Transverse colon (tissue), 4 donors: ENCODE data around the gene L3HYPDH. TPM values are rescaled to one million over a fixed set of nuclear protein-coding genes. Genes with fewer than 3 reads are reported as not detected.
A peak's percentile ranks its signal among the peaks of the same experiment; 100 is the strongest.

Experiments
- DNase-seq: peaks from one replicate; pipeline ENCODE4 v3.0.0-alpha.2; 2019
- H3K27ac ChIP-seq, 4 donors: fragments of 200-600 bp; sonication (generic); 2 replicates each; pipeline ENCODE4 v1.5.1; 2016 to 2018; ENCODE audit warnings: inconsistent platforms in 4 of 4
- H3K27me3 ChIP-seq: fragments of 200-600 bp; sonication (generic); 2 replicates; pipeline ENCODE4 v1.5.1; 2017; ENCODE audit warnings: inconsistent platforms
- H3K36me3 ChIP-seq, 4 donors: fragments of 200-600 bp; sonication (generic); 2 replicates each; pipeline ENCODE4 v1.5.1; 2017 to 2019; ENCODE audit warnings: inconsistent platforms in 4 of 4
- H3K4me1 ChIP-seq, 4 donors: fragments of 200-600 bp; sonication (generic); 2 replicates each; pipeline ENCODE4 v1.5.1; 2017 to 2020; ENCODE audit warnings: inconsistent platforms in 4 of 4
- H3K4me3 ChIP-seq, 4 donors: fragments of 200-600 bp; sonication (generic); 1 replicate in 1 of 4; 2 replicates in 3 of 4; pipeline versions ENCODE4 v1.5.1 to v1.6.1; 2017 to 2019; ENCODE audit warnings: inconsistent platforms in 4 of 4
- H3K9me3 ChIP-seq, 2 donors: fragments of 200-600 bp; sonication (generic); 2 replicates each; pipeline ENCODE4 v1.5.1; 2017 to 2019; ENCODE audit warnings: inconsistent platforms in 2 of 2
- EP300 ChIP-seq: sonication (generic); formaldehyde crosslinking; IDR thresholded peaks from one replicate; pipeline ENCODE4 v1.6.1; 2017; ENCODE audit warnings: antibody characterized with exemption, low read depth
- POLR2A ChIP-seq: fragments of 450-650 bp; IDR thresholded peaks from one replicate; pipeline ENCODE4 v1.6.1; 2016; ENCODE audit warnings: antibody characterized with exemption, mild to moderate bottlenecking, moderate library complexity
- POLR2AphosphoS5 ChIP-seq, 3 donors: sonication (generic); formaldehyde crosslinking; IDR thresholded peaks; one replicate each; pipeline ENCODE4 v1.6.1; 2016; ENCODE audit warnings: antibody characterized with exemption in 3 of 3
- WGBS, 2 donors: methylation state at CpG; one replicate each; pipeline ENCODE4 v1.1.5; 2018; ENCODE audit warnings: low coverage in 1 of 2; 5-methylcytosine and 5-hydroxymethylcytosine counted together
- in situ Hi-C, 4 donors: fragments of 200-750 bp; cut with MboI; loops; one replicate each; pipeline versions ENCODE4 v1.15.0 to v1.15.1; 2017; ENCODE audit warnings: low sequenced_read_pairs in 3 of 4, low pct_ligation_motif_present in 1 of 4, low pct_unique_long_range_greater_than_20kb in 1 of 4
- intact Hi-C: fragments of 100-400 bp; cut with DNase I; formaldehyde crosslinking; loops from one replicate; pipeline ENCODE4 v1.15.1; 2023; ENCODE audit warnings: low total_unique reads
- total RNA-seq, 4 donors: library from RNA; depleted of rRNA; stranded (reverse); fragments of >200 nt; gene quantifications; one replicate each; pipeline ENCODE4 v1.1.0, GENCODE V29; 2016
- TF ChIP-seq, protein P1 (sequence below), 5 experiments: fragments of 200-600 bp in 3 of 5; fragments of 450-650 bp in 2 of 5; sonication (generic) in 3 of 5; IDR thresholded peaks; 1 replicate in 2 of 5; 2 replicates in 3 of 5; pipeline ENCODE4 v1.5.1; 2016 to 2017; ENCODE audit warnings: antibody characterized with exemption in 5 of 5, inconsistent platforms in 3 of 5, mild to moderate bottlenecking in 2 of 5, moderate library complexity in 1 of 5

Gene L3HYPDH
- total RNA-seq, 4 donors from 2014 or later, result 16.1 to 125 (median 37.6) TPM

DNA sequence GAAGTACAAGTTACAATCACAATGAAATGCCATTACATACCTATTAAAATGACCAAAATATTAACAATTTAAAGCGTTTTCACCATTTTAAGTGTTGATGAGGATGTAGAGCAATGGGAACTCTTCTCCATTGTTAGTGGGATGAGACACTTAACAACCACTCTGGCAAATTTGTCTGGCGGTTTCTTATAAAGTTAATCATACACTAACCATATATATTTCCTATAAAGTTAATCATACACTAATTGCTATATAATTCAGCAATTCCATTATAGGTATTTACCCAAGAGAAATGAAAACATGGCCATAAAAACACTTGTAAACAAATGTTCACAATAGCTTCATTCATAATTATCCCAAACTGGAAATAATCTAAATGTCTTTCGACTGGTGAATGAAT, 36.0 kb upstream of the L3HYPDH start:
- Histone ChIP-seq H3K4me1 (no peaks in the 10 kb centered on the region), H3K36me3 (no peaks in the 10 kb centered on the region), H3K27ac (no peak overlapping the region), H3K9me3 (no peaks in the 10 kb centered on the region), H3K4me3 (no peak overlapping the region), H3K27me3 (no peaks in the 10 kb centered on the region)
- WGBS, 2 donors, result 53 to 64% methylated on average over 3 of the region's 3 CpGs
- no peak for TF ChIP-seq EP300
- TF ChIP-seq POLR2A, result no peak
- no peak for TF ChIP-seq POLR2AphosphoS5 (IDR thresholded peaks at IDR 0.05)
- TF ChIP-seq, protein P1, sequence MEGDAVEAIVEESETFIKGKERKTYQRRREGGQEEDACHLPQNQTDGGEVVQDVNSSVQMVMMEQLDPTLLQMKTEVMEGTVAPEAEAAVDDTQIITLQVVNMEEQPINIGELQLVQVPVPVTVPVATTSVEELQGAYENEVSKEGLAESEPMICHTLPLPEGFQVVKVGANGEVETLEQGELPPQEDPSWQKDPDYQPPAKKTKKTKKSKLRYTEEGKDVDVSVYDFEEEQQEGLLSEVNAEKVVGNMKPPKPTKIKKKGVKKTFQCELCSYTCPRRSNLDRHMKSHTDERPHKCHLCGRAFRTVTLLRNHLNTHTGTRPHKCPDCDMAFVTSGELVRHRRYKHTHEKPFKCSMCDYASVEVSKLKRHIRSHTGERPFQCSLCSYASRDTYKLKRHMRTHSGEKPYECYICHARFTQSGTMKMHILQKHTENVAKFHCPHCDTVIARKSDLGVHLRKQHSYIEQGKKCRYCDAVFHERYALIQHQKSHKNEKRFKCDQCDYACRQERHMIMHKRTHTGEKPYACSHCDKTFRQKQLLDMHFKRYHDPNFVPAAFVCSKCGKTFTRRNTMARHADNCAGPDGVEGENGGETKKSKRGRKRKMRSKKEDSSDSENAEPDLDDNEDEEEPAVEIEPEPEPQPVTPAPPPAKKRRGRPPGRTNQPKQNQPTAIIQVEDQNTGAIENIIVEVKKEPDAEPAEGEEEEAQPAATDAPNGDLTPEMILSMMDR (IDR thresholded peaks at IDR 0.05), result no peak
- no peak for DNase-seq
- intact Hi-C loops, result no loop called here
- in situ Hi-C loops, result no loop called here

DNA sequence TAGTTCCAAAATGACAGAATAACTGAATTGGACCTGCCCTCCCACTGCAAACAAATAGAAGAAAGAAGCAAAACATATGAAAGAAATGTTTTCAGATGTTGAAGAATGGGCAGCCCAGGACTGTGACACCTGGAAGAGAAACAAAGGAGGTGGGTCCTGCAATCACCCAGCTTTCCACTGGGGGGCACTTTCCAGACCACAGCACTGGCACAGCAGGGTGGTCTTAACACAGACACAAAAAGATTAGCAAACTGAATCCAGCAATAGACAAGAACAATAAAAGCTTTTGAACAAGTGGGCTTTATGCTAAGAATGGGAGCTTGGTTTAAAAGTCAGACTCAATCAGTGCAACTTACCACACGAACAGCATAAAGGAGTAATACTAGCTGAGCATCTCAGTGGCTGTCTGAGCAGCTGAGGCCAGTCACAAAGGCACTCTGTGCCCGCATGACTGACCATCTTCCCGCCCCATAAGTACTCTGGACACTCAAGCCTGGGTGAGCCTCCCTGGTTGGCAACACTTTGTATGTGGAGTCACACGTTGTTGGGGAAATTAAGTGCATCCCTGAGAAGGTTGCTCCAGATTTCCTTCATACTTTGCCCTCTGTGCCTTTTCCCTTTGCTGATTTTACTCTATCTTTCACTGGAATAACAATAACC, 27.8 kb upstream of the L3HYPDH start:
- WGBS, 2 donors, result 40 to 55% methylated on average over 1 to 4 of the region's 4 CpGs
- Histone ChIP-seq H3K9me3 (no peaks in the 10 kb centered on the region), H3K27ac (no peak overlapping the region), H3K27me3 (no peaks in the 10 kb centered on the region), H3K4me3 (no peak overlapping the region), H3K36me3 (no peaks in the 10 kb centered on the region), H3K4me1 (peaks cover 0 to 15% (median 4%) of the 10 kb centered on the region in 4 donors)
- DNase-seq, result peak; percentile 16
- in situ Hi-C loops, result no loop called here
- intact Hi-C loops, result no loop called here
- TF ChIP-seq POLR2A, result no peak
- TF ChIP-seq, protein P1 (IDR thresholded peaks at IDR 0.05), result peak in 2 of 5 experiments; percentile 24 to 27

DNA sequence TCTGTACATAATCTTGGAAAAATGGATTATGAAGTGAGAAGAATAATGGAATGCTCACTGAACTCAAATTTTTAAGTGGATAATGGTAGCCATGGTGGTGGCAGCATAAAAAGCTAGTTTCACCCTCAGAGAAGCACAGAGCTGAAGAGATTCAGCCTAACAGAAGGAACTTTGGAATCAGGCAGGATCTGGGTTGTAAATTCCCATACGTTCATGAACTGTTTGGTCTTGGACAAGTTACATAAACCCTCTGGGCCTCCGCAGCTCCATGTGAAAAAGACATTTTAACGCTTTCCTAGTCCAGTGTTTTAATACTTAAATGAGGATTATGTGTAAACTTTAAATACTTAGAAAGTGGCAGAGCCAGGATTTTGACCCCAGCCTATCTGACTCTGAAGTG, 26.8 kb upstream of the L3HYPDH start:
- no peak for DNase-seq
- in situ Hi-C loops, result no loop called here
- H3K27ac ChIP-seq, result no peak overlapping the region
- no peaks in the 10 kb centered on the region for H3K9me3 ChIP-seq
- no peak for TF ChIP-seq POLR2AphosphoS5 (IDR thresholded peaks at IDR 0.05)
- no peak for TF ChIP-seq EP300
- TF ChIP-seq, protein P1 (IDR thresholded peaks at IDR 0.05), result no peak
- TF ChIP-seq POLR2A, result no peak
- H3K4me3 ChIP-seq, result no peak overlapping the region
- H3K36me3 ChIP-seq, result no peaks in the 10 kb centered on the region
- H3K27me3 ChIP-seq, result no peaks in the 10 kb centered on the region
- 30 to 32% methylated on average over 3 of the region's 3 CpGs for WGBS, 2 donors
- H3K4me1 ChIP-seq, result peaks cover 0 to 15% (median 4%) of the 10 kb centered on the region in 4 donors
- intact Hi-C loops, result no loop called here

DNA sequence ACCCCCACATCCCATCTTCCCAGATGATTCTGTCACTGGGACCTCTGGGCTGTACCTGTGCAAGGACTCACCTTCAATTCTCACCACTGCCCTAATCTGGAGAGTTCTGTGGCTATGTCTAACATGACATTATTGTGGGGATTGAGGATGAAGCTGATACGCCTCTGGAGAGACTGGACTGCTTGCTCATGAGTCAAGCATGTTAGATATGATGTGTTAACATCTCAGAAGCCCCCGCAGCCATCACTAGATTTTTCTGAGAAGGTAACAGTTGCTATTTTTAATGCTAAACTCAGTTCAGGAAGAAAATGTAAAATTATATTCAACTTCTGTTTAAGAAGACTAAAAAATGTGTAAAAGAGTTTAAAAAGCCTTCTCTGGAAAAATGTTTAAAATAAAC, 25.8 kb upstream of the L3HYPDH start:
- no peak for DNase-seq
- H3K9me3 ChIP-seq, result no peaks in the 10 kb centered on the region
- TF ChIP-seq EP300 (no peak), POLR2A (no peak), POLR2AphosphoS5 (IDR thresholded peaks at IDR 0.05) (no peak)
- TF ChIP-seq, protein P1 (IDR thresholded peaks at IDR 0.05), result no peak
- intact Hi-C loops (no loop called here), in situ Hi-C loops (no loop called here)
- H3K36me3 ChIP-seq, result no peaks in the 10 kb centered on the region
- H3K4me3 ChIP-seq, result no peak overlapping the region
- WGBS, 2 donors, result 67 to 91% methylated on average over 2 of the region's 2 CpGs
- no peaks in the 10 kb centered on the region for H3K27me3 ChIP-seq
- H3K4me1 ChIP-seq, result peaks cover 0 to 15% (median 4%) of the 10 kb centered on the region in 4 donors
- H3K27ac ChIP-seq, result no peak overlapping the region
